Embryonic facial prominence (tissue), 1 donor: ENCODE measurements around the gene MXRA8.
A peak's percentile ranks its signal among the peaks of the same experiment; 100 is the strongest.
"Not testable (repeated sequence)": the region's sequence is repeated elsewhere in the genome, so short reads cannot be mapped to it uniquely, and the experiment has no call there.

Source experiments
- DNase-seq: peaks from one replicate; pipeline ENCODE4 v3.0.0-alpha.2; 2016; ENCODE audit errors: extremely low spot score

Gene MXRA8

GRCh38 chr1:1358433-1359271, at the start of gene MXRA8:
MXRA8 (minus strand) TSS chr1:1358555; CDS start chr1:1358504, 51 bp downstream.
- DNase-seq: peak; percentile 57

GRCh38 chr1:1407636-1408318, 49.4 kb upstream of the MXRA8 start:
- DNase-seq: no peak

- DNase-seq: peak; percentile 80
These were observed 48.7 kb upstream of the MXRA8 start, which contains the start of gene MRPL20 for GRCh38 chr1:1406821-1407635. MRPL20 (minus strand) TSS chr1:1407293; CDS start chr1:1407217, 76 bp downstream.

- DNase-seq: no peak
These were observed 47.9 kb upstream of the MXRA8 start for GRCh38 chr1:1406101-1406820.

GRCh38 chr1:1403653-1404052, 45.3 kb upstream of the MXRA8 start:
- DNase-seq: no peak

GRCh38 chr1:1402901-1403392, 44.6 kb upstream of the MXRA8 start:
- DNase-seq: not testable (repeated sequence)

GRCh38 chr1:1402072-1402900, 43.9 kb upstream of the MXRA8 start:
- DNase-seq: no peak

GRCh38 chr1:1401457-1402010, 43.2 kb upstream of the MXRA8 start:
- no peak for DNase-seq

- no peak for DNase-seq
These were observed 42.5 kb upstream of the MXRA8 start for GRCh38 chr1:1400576-1401456.

- DNase-seq: no peak
These were observed 41.7 kb upstream of the MXRA8 start for GRCh38 chr1:1399872-1400575.

- DNase-seq: peak; percentile 83
These were observed 41.0 kb upstream of the MXRA8 start, which contains the start of gene CCNL2 for GRCh38 chr1:1399187-1399871. CCNL2 (minus strand) TSS chr1:1399335; CDS start chr1:1399306, 29 bp downstream.

- DNase-seq: no peak
These were observed 40.4 kb upstream of the MXRA8 start for GRCh38 chr1:1398677-1399186.

GRCh38 chr1:1397839-1398523, 39.6 kb upstream of the MXRA8 start:
- DNase-seq: no peak

- no peak for DNase-seq
These were observed 36.8 kb upstream of the MXRA8 start for GRCh38 chr1:1395166-1395565.

GRCh38 chr1:1394116-1394515, 35.8 kb upstream of the MXRA8 start:
- DNase-seq: no peak

- no peak for DNase-seq
These were observed 35.1 kb upstream of the MXRA8 start for GRCh38 chr1:1393428-1393827.

GRCh38 chr1:1393014-1393413, 34.7 kb upstream of the MXRA8 start:
- no peak for DNase-seq
